ENCODE data around the gene APPL2. TPM values are rescaled to one million over a fixed set of nuclear protein-coding genes. Genes with fewer than 3 reads are reported as not detected.

APPL2 gene
- total and polyA plus RNA-seq, 2 of the 13 experiments (the other 11 are each of a cell fraction or from before 2014, with no cell fraction given) = 9.9 to 11.1 TPM

GRCh38 chr12:105273601-105274000 lies 37.6 kb upstream of the APPL2 start:
- DNase-seq (ENCODE audit: low spot score) = no peak
- in situ Hi-C loops (cut with HindIII; ENCODE audit: extremely low pct_ligation_motif_present, low pct_unique_long_range_greater_than_20kb) = no loop called here
- H3K9me3 ChIP-seq (ENCODE audit: low read length) = no peaks in the 10 kb centered on the region
- no peak overlapping the region for H3K27ac ChIP-seq (ENCODE audit: extremely low read length, insufficient read depth, low read length)
- no peak for FAIRE-seq
- no TSS peak for BruUV-seq (replicated peaks)
- ChIA-PET CTCF (ENCODE audit: low intra/inter-chr PET ratio, low total read pairs) (no interaction called here), POLR2A (no interaction called here)
- H2AFZ ChIP-seq (ENCODE audit: low read length) = no peak overlapping the region
- ATAC-seq = no peak
- peaks cover 9% of the 10 kb centered on the region for H3K4me1 ChIP-seq (ENCODE audit: insufficient read depth, low read length)
- no peaks in the 10 kb centered on the region for H3K36me3 ChIP-seq (replicated peaks in 1 of 2; ENCODE audit: control insufficient read depth in 1 of 2, insufficient read depth in 2 of 2, low read length in 2 of 2)
- no peaks in the 10 kb centered on the region for H3K79me2 ChIP-seq (ENCODE audit: insufficient read depth, low read length)
- no peaks in the 10 kb centered on the region for H3K27me3 ChIP-seq (ENCODE audit: control insufficient read depth in 1 of 2, insufficient read depth in 2 of 2, low read length in 2 of 2)
- no peak overlapping the region for H3K9ac ChIP-seq (ENCODE audit: insufficient read depth, low read depth, low read length)
- intact Hi-C loops (cut with micrococcal nuclease; ENCODE audit: unreplicated experiment) = no loop called here
- no peak overlapping the region for H3K4me2 ChIP-seq (ENCODE audit: low read depth, low read length)
- TF ChIP-seq NFYC (CRISPR knock-in tag; IDR thresholded peaks at IDR 0.05) (no peak), CBX5 (CRISPR knock-in tag; IDR thresholded peaks at IDR 0.05; ENCODE audit: borderline replicate concordance) (no peak), GRHL1 (CRISPR knock-in tag; conservative IDR thresholded peaks at IDR 0.05) (no peak)
- H4K20me1 ChIP-seq (ENCODE audit: insufficient read depth, low read length) = no peaks in the 10 kb centered on the region
- H3K4me3 ChIP-seq (replicated peaks in 1 of 3; ENCODE audit: insufficient read depth in 1 of 3, low read depth in 2 of 3, low read length in 3 of 3) = no peak overlapping the region
- 79% methylated on average over 2 of the region's 2 CpGs for WGBS (ENCODE audit: low lambda C conversion rate)

GRCh38 chr12:105272814-105273416 lies 36.9 kb upstream of the APPL2 start:
- H3K4me2 ChIP-seq (ENCODE audit: low read depth, low read length) = no peak overlapping the region
- H2AFZ ChIP-seq (ENCODE audit: low read length) = no peak overlapping the region
- H3K9ac ChIP-seq (ENCODE audit: insufficient read depth, low read depth, low read length) = no peak overlapping the region
- H3K36me3 ChIP-seq (replicated peaks in 1 of 2; ENCODE audit: control insufficient read depth in 1 of 2, insufficient read depth in 2 of 2, low read length in 2 of 2) = no peaks in the 10 kb centered on the region
- WGBS (ENCODE audit: low lambda C conversion rate) = 45% methylated on average over 4 of the region's 4 CpGs
- ChIA-PET CTCF (ENCODE audit: low intra/inter-chr PET ratio, low total read pairs) (no interaction called here), POLR2A (no interaction called here)
- TF ChIP-seq NFYB (CRISPR knock-in tag; IDR thresholded peaks at IDR 0.05) (0 out of 2 replicates have a peak, but pooled peaks have one; percentile 21), MTERF4 (CRISPR knock-in tag; IDR thresholded peaks at IDR 0.05) (no peak)
- H3K27me3 ChIP-seq (ENCODE audit: control insufficient read depth in 1 of 2, insufficient read depth in 2 of 2, low read length in 2 of 2) = no peaks in the 10 kb centered on the region
- no TSS peak for BruUV-seq (replicated peaks)
- no peaks in the 10 kb centered on the region for H4K20me1 ChIP-seq (ENCODE audit: insufficient read depth, low read length)
- no peaks in the 10 kb centered on the region for H3K9me3 ChIP-seq (ENCODE audit: low read length)
- no peak for DNase-seq (ENCODE audit: low spot score)
- no peak for FAIRE-seq
- H3K4me3 ChIP-seq (replicated peaks in 1 of 3; ENCODE audit: insufficient read depth in 1 of 3, low read depth in 2 of 3, low read length in 3 of 3) = no peak overlapping the region
- in situ Hi-C loops (cut with HindIII; ENCODE audit: extremely low pct_ligation_motif_present, low pct_unique_long_range_greater_than_20kb) = no loop called here
- H3K27ac ChIP-seq (ENCODE audit: extremely low read length, insufficient read depth, low read length) = no peak overlapping the region
- no peak for ATAC-seq
- H3K79me2 ChIP-seq (ENCODE audit: insufficient read depth, low read length) = no peaks in the 10 kb centered on the region
- intact Hi-C loops (cut with micrococcal nuclease; ENCODE audit: unreplicated experiment) = no loop called here
- peaks cover 2% of the 10 kb centered on the region for H3K4me1 ChIP-seq (ENCODE audit: insufficient read depth, low read length)
